NB4 (cell line): ENCODE measurements around the gene TMEM145.

Experiments
- DNase-seq: peaks from one replicate; pipeline ENCODE4 v3.0.0; 2010; ENCODE audit warnings: low read depth
- H3K4me3 ChIP-seq: one replicate; pipeline ENCODE4 v1.5.1; 2011; ENCODE audit warnings: mild to moderate bottlenecking, low read depth, low read length, moderate library complexity
- CTCF ChIP-seq: IDR thresholded peaks from one replicate; pipeline ENCODE4 v1.5.1; 2012; ENCODE audit warnings: low read depth, low read length
- MYC ChIP-seq: IDR thresholded peaks from 2 replicates; pipeline ENCODE4 v1.6.1; 2011; ENCODE audit warnings: low read depth, low read length
- POLR2A ChIP-seq: IDR thresholded peaks from 2 replicates; pipeline ENCODE4 v1.6.1; 2011; ENCODE audit warnings: mild to moderate bottlenecking; ENCODE audit not compliant: insufficient read length; ENCODE audit errors: extremely low read depth
- TF ChIP-seq, protein P1 (sequence below): IDR thresholded peaks from 2 replicates; pipeline ENCODE4 v1.6.1; 2011; ENCODE audit warnings: low read depth, low read length

Gene TMEM145

DNA sequence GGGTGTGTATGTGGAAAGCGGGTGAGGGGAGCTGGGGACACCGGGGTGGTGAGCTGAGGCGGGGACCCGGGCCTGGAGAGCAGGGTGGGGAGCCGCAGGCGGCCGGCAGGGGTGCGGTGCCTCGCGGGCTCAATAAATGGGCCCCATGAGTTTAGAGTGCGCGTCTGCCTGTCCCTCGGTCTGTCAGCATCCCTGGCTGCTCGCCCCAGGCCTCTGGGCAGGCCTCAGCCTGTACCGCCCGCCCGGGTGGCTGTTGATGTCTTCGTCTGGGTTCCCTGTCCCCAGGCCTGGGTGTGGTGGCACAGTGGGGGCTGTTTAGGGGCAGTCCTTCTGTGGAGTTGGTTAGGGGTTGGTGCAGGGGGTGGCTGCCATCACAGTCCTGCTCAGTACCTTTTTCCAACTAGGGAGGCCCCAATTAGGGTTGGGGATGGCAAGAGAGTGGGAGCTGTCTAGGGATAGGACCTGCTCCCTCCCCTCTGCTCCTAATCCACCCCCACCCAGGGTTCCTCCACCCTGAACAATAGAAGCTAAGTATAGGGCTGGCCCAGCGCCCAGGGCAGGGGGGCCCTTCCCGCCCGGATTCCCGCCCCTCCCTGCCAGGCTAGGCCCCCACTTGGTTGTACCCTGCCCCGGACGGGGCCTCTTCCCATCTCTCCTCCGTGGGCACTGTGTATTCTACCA lies 31.8 kb upstream of the TMEM145 start:
- no peak for DNase-seq

DNA sequence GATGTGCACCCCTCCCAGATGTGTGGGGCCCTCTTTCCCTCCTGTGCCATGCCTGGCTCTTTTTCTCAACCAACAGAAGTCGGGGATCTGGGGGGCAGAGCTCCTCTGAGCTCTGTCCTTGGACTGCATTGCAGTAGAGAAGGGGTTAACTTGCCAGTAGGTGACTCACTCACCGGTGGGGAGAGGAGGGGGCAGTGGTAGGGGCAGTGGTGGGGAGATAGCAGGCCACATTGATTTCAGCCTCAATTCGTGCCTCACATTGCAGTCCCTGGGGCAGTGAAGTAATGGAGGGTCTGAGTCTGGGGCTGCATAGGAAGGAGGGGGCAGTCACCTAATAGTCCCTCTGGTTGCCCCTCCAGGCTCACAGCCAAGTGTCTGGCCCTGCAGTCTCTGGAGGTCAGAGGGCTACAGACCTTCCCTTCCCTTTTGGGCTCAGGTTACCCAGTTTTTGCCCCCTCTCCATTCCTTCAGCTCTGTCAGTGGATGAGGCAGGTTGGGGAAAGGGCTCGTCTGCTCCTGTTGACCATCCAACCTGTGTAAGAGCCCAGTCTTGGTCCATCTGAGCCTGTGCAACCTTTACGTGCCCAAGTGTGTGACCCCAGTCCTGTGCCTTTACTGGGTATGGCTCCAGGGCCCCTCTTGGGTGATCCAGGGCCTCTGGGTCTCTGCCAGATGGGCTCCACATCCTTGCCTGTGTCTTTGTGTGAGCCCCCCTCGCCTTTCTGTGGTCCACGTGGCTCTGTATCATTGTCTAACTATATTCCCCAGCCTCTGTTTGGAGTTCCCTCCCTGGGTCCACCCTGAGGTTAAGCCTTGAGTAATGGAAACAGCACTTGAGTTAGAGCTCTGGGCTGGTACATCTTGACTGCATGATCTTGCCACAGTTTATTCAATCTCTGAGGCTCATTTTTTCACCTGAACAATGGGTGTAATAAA lies 31.0 kb upstream of the TMEM145 start:
- TF ChIP-seq POLR2A (no peak), MYC (no peak), CTCF (no peak)
- TF ChIP-seq, protein P1, sequence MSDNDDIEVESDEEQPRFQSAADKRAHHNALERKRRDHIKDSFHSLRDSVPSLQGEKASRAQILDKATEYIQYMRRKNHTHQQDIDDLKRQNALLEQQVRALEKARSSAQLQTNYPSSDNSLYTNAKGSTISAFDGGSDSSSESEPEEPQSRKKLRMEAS: no peak
- H3K4me3 ChIP-seq: no peak overlapping the region
- DNase-seq: peak; percentile 67

More for the DNA sequence above, 31.8 kb upstream of the TMEM145 start:
- peak overlapping the region; percentile 25 for H3K4me3 ChIP-seq
- TF ChIP-seq MYC: no peak
- TF ChIP-seq POLR2A: no peak
- TF ChIP-seq CTCF: no peak
- TF ChIP-seq, protein P1: no peak

DNA sequence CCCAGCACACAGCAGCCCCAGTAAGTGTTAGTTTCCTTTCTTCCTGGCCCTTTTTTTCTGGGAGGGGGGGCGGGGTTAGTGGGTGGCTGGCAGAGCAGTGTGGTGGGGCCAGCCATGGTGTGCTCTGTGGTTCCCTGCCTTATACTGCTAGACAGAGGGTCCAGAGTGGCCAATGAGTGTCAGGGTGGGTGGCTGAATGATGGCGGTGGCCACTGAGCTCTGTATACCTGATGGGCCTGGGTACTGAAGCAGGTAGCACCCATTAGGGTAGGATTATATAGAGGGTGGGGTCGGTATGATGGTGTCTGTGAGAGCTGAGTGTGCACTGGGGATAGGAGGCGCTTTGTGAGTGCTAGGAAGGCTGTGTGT lies 30.3 kb upstream of the TMEM145 start:
- H3K4me3 ChIP-seq: no peak overlapping the region
- TF ChIP-seq, protein P1: no peak
- TF ChIP-seq CTCF (no peak), POLR2A (no peak), MYC (no peak)
- DNase-seq: no peak

DNA sequence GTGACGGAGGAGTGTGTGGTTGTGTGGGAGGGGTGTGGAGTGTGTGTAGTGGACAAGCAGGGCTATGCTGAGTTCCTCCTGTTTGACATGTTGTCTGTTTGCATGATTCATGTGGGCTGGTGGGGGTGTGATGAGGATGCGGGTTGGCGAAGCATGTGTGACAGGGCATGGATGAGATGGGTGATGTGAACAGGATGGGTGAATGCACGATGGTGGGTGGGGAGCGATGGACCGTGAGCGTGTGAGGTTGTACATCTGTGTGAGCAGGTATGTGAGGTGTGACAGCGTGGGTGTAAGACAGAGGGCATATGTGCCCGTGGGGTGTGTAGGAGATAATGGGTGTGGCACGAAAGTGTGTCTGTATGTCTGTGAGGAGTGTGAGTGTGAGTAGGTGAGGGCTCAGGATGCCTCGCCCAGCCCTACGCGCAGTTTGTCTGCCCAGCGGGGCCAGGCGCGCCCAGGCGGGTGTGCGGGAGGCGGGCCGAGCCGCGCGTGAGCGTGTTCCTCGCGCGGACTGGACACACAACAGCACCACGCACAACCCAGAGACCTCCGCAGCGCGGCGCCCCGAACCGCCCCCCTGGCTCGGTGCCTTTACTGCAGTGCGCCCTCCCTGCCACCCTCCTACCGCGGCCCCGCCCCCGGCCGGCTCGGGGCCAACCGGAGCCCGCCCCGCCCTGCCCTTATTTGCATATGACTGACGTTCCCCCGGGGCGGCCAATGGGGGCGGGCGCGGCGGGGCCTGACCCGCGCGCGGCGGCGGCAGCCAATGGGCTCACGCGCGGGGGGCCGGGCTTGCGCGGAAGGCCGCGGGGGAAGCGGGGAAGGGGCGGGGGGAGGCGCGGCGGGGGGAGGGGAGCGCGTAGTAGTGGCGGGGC lies 29.7 kb upstream of the TMEM145 start:
- peak; percentile 91 for DNase-seq
- H3K4me3 ChIP-seq: peak overlapping the region; percentile 16
- TF ChIP-seq MYC (no peak), CTCF (no peak)
- TF ChIP-seq, protein P1: no peak

DNA sequence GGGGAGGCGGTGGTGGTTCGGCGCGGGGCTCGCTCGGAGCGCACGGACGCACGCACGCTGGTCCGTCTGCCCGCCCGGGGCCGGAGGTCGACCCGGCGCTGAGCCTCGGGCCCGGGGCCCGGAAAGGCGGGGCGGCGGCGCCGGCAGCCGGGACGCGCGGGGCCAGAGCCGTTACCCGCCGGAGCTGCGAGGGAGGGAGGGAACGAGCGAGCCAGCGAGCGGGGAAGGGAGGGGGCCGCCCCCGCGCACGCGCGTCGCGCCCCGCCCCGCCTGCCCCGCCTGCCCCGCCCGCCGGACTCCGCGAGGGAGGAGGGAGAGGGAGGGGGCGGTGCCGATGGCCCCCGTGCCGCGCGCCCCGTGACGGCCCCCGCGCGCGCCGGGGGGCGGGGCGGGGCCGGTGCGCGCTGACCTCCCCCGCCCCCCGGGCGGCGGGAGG lies 29.0 kb upstream of the TMEM145 start:
- no peak overlapping the region for H3K4me3 ChIP-seq
- TF ChIP-seq MYC (no peak), CTCF (no peak), POLR2A (peak; percentile 13)
- TF ChIP-seq, protein P1: no peak
- peak; percentile 74 for DNase-seq
